GM19238 (cell line): Measurements from ENCODE around the gene OPTC.

Experiments
- DNase-seq: peaks from one replicate; pipeline ENCODE4 v3.0.0; 2011; ENCODE audit warnings: low spot score; ENCODE audit not compliant: insufficient read length

Gene OPTC

DNA sequence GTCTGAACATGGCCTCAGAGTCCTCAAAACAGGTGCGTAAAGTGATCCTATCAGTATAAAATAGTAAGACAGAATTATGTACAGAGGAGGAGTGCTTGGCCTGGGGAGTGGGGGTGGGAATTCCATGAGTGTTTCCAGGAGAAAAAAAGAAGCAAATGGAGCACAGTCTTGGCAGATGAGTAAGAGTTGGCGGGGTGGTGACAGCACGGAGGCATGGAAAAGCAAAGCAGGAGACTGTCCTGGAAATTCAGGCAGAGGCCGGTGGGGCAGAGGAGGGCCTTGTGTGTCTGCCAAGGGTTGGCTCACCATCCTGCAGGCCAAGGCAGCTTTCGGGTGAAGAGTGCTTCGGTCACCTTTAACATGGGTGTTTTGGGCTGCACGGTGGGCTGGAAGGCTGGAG, 63.4 kb downstream of the OPTC start:
- no peak for DNase-seq

DNA sequence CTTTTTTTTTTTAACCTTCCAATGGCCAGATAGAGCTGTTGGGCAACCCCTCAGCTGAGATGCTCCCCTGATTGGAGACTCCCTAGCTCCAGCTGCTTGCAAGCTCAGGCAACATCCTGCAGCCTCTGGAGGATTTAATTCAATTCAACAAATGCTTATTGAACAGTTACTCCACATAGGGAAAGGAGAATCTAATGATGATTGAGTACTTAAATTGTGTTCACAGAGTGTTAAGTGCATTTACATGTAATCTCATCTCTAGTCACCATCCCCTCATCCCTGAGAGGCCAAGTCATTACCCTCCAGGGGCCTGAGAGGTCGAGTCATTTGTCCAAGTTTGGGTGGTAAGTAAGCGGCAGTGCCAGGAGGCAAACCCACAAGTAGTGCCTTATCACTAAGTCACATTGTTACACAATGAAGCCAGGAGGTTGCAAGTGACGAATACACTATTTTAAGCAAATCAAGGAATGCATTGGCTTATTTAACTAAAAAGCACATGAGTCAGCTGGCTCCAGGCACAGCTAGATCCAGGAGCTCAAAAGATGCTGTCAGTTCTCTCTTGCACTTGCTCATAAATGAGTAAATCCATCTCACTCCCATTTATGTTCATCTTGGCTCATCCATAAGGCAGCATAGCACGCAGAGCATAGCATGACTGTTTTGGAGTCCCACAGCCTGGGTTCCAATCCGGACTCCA, 64.3 kb downstream of the OPTC start:
- no peak for DNase-seq
